Measurements from ENCODE around the gene PXK.

Gene PXK

GRCh38 chr3:58358808-58359207, 26.1 kb downstream of the PXK start:
- Histone ChIP-seq H2AFZ (ENCODE audit: low read depth, low read length) (no peak overlapping the region), H3K36me3 (ENCODE audit: insufficient read depth, low read length) (no peaks in the 10 kb centered on the region), H3K4me1 (ENCODE audit: insufficient read depth, low read length) (no peaks in the 10 kb centered on the region), H3K4me3 (ENCODE audit: low read length) (no peak overlapping the region), H3K9me3 (ENCODE audit: low read length) (no peaks in the 10 kb centered on the region), H3K27me3 (ENCODE audit: insufficient read depth, low read length) (no peaks in the 10 kb centered on the region)

GRCh38 chr3:58359621-58360020, 26.9 kb downstream of the PXK start:
- H2AFZ ChIP-seq (ENCODE audit: low read depth, low read length): no peak overlapping the region
- no peak overlapping the region for H3K4me3 ChIP-seq (ENCODE audit: low read length)
- no peaks in the 10 kb centered on the region for H3K36me3 ChIP-seq (ENCODE audit: insufficient read depth, low read length)
- no peaks in the 10 kb centered on the region for H3K27me3 ChIP-seq (ENCODE audit: insufficient read depth, low read length)
- no peaks in the 10 kb centered on the region for H3K9me3 ChIP-seq (ENCODE audit: low read length)
- no peaks in the 10 kb centered on the region for H3K4me1 ChIP-seq (ENCODE audit: insufficient read depth, low read length)

- no peak overlapping the region for H3K4me3 ChIP-seq (ENCODE audit: low read length)
- H3K4me1 ChIP-seq (ENCODE audit: insufficient read depth, low read length): no peaks in the 10 kb centered on the region
- H2AFZ ChIP-seq (ENCODE audit: low read depth, low read length): no peak overlapping the region
These were observed 29.2 kb downstream of the PXK start for GRCh38 chr3:58361866-58362265.

DNA sequence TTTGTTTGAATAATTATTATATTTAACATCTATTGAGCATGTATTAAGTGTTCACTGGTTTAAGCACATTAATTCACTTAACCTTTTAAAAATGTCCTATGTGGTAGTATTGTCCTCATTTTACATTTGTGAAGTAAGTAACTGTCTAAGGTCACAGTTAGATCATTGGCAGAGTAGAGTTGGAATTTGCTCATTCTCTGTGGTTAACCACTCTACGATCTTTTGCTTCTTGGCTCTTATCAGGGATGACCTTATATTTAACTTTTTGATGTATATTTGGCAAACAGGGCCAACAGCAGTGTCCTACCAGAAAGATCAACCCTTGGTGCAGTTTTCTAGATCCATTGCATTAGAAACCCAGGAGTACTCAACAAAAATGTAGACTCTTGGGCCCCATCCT, 34.0 kb downstream of the PXK start:
- Histone ChIP-seq H3K27me3 (ENCODE audit: insufficient read depth, low read length) (no peaks in the 10 kb centered on the region), H2AFZ (ENCODE audit: low read depth, low read length) (no peak overlapping the region), H3K4me1 (ENCODE audit: insufficient read depth, low read length) (peaks cover 4% of the 10 kb centered on the region), H3K4me3 (ENCODE audit: low read length) (no peak overlapping the region), H3K36me3 (ENCODE audit: insufficient read depth, low read length) (no peaks in the 10 kb centered on the region), H3K9me3 (ENCODE audit: low read length) (no peaks in the 10 kb centered on the region)

More at GRCh38 chr3:58361866-58362265, 29.2 kb downstream of the PXK start:
- Histone ChIP-seq H3K27me3 (ENCODE audit: insufficient read depth, low read length) (no peaks in the 10 kb centered on the region), H3K36me3 (ENCODE audit: insufficient read depth, low read length) (no peaks in the 10 kb centered on the region), H3K9me3 (ENCODE audit: low read length) (no peaks in the 10 kb centered on the region)

DNA sequence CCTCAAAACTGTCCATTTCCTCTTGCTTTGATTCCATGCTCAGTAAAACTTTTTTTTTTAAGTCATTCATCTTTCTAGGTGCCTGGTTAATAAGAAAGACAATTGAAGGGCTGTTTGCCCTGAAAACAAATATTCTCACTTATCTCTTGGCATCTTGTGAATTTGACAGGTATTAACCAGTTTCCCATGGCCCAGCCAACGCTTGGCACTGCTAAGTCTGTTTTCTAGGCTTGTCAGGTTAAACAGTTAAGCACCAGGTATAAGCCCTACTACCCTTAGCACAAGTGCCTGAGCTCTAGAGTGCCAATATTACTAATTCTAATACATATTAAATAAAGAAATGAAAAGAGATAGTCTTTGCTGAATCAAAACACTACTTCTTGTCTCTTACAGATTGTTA, 36.3 kb downstream of the PXK start:
- no peak overlapping the region for H2AFZ ChIP-seq (ENCODE audit: low read depth, low read length)
- H3K9me3 ChIP-seq (ENCODE audit: low read length): no peaks in the 10 kb centered on the region
- peaks cover 4% of the 10 kb centered on the region for H3K4me1 ChIP-seq (ENCODE audit: insufficient read depth, low read length)
- H3K4me3 ChIP-seq (ENCODE audit: low read length): no peak overlapping the region
- H3K36me3 ChIP-seq (ENCODE audit: insufficient read depth, low read length): no peaks in the 10 kb centered on the region
- no peaks in the 10 kb centered on the region for H3K27me3 ChIP-seq (ENCODE audit: insufficient read depth, low read length)

- Histone ChIP-seq H3K27me3 (ENCODE audit: insufficient read depth, low read length) (no peaks in the 10 kb centered on the region), H3K9me3 (ENCODE audit: low read length) (no peaks in the 10 kb centered on the region), H2AFZ (ENCODE audit: low read depth, low read length) (no peak overlapping the region), H3K4me3 (ENCODE audit: low read length) (no peak overlapping the region), H3K4me1 (ENCODE audit: insufficient read depth, low read length) (peaks cover 4% of the 10 kb centered on the region), H3K36me3 (ENCODE audit: insufficient read depth, low read length) (no peaks in the 10 kb centered on the region)
These were observed 37.2 kb downstream of the PXK start for GRCh38 chr3:58369876-58370275.

DNA sequence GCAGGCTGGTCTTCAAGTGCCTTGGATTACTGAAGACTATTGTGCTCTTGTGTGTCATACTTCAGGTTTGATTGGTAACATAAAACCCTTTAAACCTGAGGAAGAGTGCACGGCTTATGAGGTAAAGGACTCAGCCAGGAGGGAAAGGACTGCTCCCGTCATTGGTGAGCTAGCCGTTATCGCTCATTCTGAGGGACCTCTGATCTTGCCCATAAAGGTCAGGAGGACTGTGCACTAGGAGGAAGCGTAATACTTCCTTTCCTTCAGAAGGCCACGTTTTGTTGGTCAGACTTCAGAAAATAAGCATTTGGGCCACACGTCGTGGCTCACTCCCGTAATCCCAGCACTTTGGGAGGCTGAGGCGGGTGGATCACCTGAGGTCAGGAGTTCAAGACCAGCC, 37.7 kb downstream of the PXK start:
- H3K4me3 ChIP-seq (ENCODE audit: low read length): no peak overlapping the region
- no peaks in the 10 kb centered on the region for H3K27me3 ChIP-seq (ENCODE audit: insufficient read depth, low read length)
- no peaks in the 10 kb centered on the region for H3K36me3 ChIP-seq (ENCODE audit: insufficient read depth, low read length)
- H2AFZ ChIP-seq (ENCODE audit: low read depth, low read length): no peak overlapping the region
- H3K9me3 ChIP-seq (ENCODE audit: low read length): no peaks in the 10 kb centered on the region
- H3K4me1 ChIP-seq (ENCODE audit: insufficient read depth, low read length): peaks cover 4% of the 10 kb centered on the region

- H2AFZ ChIP-seq (ENCODE audit: low read depth, low read length): no peak overlapping the region
- no peak overlapping the region for H3K4me3 ChIP-seq (ENCODE audit: low read length)
- H3K4me1 ChIP-seq (ENCODE audit: insufficient read depth, low read length): peaks cover 4% of the 10 kb centered on the region
- H3K27me3 ChIP-seq (ENCODE audit: insufficient read depth, low read length): no peaks in the 10 kb centered on the region
- no peaks in the 10 kb centered on the region for H3K36me3 ChIP-seq (ENCODE audit: insufficient read depth, low read length)
- H3K9me3 ChIP-seq (ENCODE audit: low read length): no peaks in the 10 kb centered on the region
These were observed 39.1 kb downstream of the PXK start for GRCh38 chr3:58371754-58372153.

DNA sequence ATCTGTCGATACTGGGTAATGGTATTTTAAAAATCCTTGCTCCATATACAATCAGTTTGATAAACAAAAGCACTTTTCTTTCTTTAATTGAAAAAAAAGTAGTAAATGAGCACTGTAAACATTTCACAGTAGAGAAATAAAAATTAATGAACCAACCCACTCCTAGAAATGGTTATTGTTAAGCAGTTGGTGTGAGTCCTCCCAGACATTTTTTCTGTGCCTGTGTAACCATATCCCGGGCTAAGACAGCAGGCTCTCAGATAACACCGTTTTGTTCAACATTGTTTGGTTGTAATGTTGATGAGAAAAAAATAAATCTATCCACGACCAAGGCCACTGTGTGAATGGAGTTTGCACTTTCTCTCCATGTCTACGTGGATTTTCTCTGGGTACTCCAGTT, 42.6 kb downstream of the PXK start:
- Histone ChIP-seq H3K4me1 (ENCODE audit: insufficient read depth, low read length) (peaks cover 4% of the 10 kb centered on the region), H2AFZ (ENCODE audit: low read depth, low read length) (no peak overlapping the region), H3K27me3 (ENCODE audit: insufficient read depth, low read length) (no peaks in the 10 kb centered on the region), H3K36me3 (ENCODE audit: insufficient read depth, low read length) (no peaks in the 10 kb centered on the region), H3K9me3 (ENCODE audit: low read length) (no peaks in the 10 kb centered on the region), H3K4me3 (ENCODE audit: low read length) (no peak overlapping the region)

DNA sequence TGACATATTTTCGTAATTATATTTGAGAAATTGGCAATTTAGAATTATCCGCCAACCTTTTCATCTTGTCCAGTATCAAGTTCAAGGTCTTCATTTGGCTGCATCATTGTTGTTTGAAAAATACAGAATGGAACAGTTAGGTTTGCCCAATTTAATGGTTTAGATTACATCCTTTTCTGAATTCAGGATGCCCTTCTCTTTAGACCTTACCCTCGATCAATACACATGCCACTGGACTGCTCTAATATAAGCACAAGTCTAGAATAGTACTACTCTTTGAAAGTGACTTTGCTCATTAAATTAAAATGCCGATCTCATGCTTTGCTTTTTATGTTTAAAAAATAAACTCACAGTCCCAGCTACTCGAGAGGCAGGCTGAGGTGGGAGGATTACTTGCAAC, 44.5 kb downstream of the PXK start:
- Histone ChIP-seq H3K9me3 (ENCODE audit: low read length) (no peaks in the 10 kb centered on the region), H3K4me1 (ENCODE audit: insufficient read depth, low read length) (no peaks in the 10 kb centered on the region), H3K4me3 (ENCODE audit: low read length) (no peak overlapping the region), H3K36me3 (ENCODE audit: insufficient read depth, low read length) (no peaks in the 10 kb centered on the region), H2AFZ (ENCODE audit: low read depth, low read length) (no peak overlapping the region), H3K27me3 (ENCODE audit: insufficient read depth, low read length) (no peaks in the 10 kb centered on the region)

GRCh38 chr3:58377750-58378149, 45.1 kb downstream of the PXK start:
- H3K27me3 ChIP-seq (ENCODE audit: insufficient read depth, low read length): no peaks in the 10 kb centered on the region
- no peaks in the 10 kb centered on the region for H3K4me1 ChIP-seq (ENCODE audit: insufficient read depth, low read length)
- H3K9me3 ChIP-seq (ENCODE audit: low read length): no peaks in the 10 kb centered on the region
- H3K36me3 ChIP-seq (ENCODE audit: insufficient read depth, low read length): no peaks in the 10 kb centered on the region
- H3K4me3 ChIP-seq (ENCODE audit: low read length): no peak overlapping the region
- H2AFZ ChIP-seq (ENCODE audit: low read depth, low read length): no peak overlapping the region

DNA sequence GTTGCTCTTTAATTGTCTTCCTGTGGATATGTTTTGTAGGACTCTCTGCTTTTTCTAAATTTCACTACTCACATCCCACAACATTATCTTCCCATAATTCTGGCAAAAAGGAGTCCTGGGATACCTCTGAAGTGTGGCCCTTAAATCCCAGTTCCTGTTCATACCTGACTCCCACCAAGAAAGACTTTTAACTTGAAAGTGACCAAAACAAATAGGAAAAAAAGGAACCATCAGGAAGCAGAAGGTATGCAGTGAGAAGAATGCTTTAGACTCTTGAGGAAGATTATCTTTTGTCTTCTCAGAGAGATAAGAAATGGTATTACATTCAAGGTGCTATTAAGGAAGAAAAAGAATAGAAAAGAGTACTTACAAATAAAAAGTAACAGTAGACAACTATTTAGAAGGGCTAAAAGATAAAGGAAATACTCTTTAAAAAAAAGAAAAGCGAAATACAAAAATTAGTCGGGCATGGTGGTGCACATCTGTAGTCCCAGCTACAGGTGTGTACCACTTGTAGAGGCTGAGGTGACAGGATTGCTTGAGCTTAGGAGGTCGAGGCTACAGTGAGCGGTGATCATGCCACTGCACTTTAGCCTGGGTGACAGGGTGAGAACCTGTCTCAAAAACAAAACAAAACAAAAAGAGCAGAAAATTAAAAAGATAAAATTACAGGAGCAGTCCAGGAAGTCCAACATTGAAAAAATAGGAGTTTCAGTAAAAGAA, 46.8 kb downstream of the PXK start:
- no peaks in the 10 kb centered on the region for H3K36me3 ChIP-seq (ENCODE audit: insufficient read depth, low read length)
- H3K27me3 ChIP-seq (ENCODE audit: insufficient read depth, low read length): no peaks in the 10 kb centered on the region
- no peak overlapping the region for H2AFZ ChIP-seq (ENCODE audit: low read depth, low read length)
- H3K4me1 ChIP-seq (ENCODE audit: insufficient read depth, low read length): no peaks in the 10 kb centered on the region
- no peaks in the 10 kb centered on the region for H3K9me3 ChIP-seq (ENCODE audit: low read length)
- H3K4me3 ChIP-seq (ENCODE audit: low read length): no peak overlapping the region

- H3K4me1 ChIP-seq (ENCODE audit: insufficient read depth, low read length): no peaks in the 10 kb centered on the region
- no peak overlapping the region for H3K4me3 ChIP-seq (ENCODE audit: low read length)
- no peaks in the 10 kb centered on the region for H3K27me3 ChIP-seq (ENCODE audit: insufficient read depth, low read length)
- no peaks in the 10 kb centered on the region for H3K36me3 ChIP-seq (ENCODE audit: insufficient read depth, low read length)
- H2AFZ ChIP-seq (ENCODE audit: low read depth, low read length): no peak overlapping the region
- no peaks in the 10 kb centered on the region for H3K9me3 ChIP-seq (ENCODE audit: low read length)
These were observed 50.8 kb downstream of the PXK start for GRCh38 chr3:58383476-58383875.

GRCh38 chr3:58383904-58384303, 51.2 kb downstream of the PXK start:
- Histone ChIP-seq H3K9me3 (ENCODE audit: low read length) (no peaks in the 10 kb centered on the region), H3K27me3 (ENCODE audit: insufficient read depth, low read length) (no peaks in the 10 kb centered on the region), H2AFZ (ENCODE audit: low read depth, low read length) (no peak overlapping the region), H3K36me3 (ENCODE audit: insufficient read depth, low read length) (no peaks in the 10 kb centered on the region), H3K4me1 (ENCODE audit: insufficient read depth, low read length) (peaks cover 3% of the 10 kb centered on the region), H3K4me3 (ENCODE audit: low read length) (no peak overlapping the region)
